HUES48 (cell line): ENCODE measurements around the gene ADCK1.
"Not testable (repeated sequence)": the region's sequence is repeated elsewhere in the genome, so short reads cannot be mapped to it uniquely, and the experiment has no call there.

Source experiments
- H3K27ac ChIP-seq: one replicate; pipeline ENCODE4 v1.7.0; 2013; ENCODE audit warnings: low read depth, low read length, inconsistent platforms
- H3K27me3 ChIP-seq: 2 replicates; pipeline ENCODE4 v1.6.1; 2013; ENCODE audit warnings: mild to moderate bottlenecking, low read length; ENCODE audit not compliant: control insufficient read depth, insufficient read depth
- H3K36me3 ChIP-seq: 2 replicates; pipeline ENCODE4 v1.6.1; 2013; ENCODE audit warnings: low read length; ENCODE audit not compliant: control insufficient read depth, insufficient read depth
- H3K4me1 ChIP-seq: 2 replicates; pipeline ENCODE4 v1.6.1; 2013; ENCODE audit warnings: mild to moderate bottlenecking, low read length; ENCODE audit not compliant: control insufficient read depth, insufficient read depth
- H3K4me3 ChIP-seq: 2 replicates; pipeline ENCODE4 v1.5.1; 2013; ENCODE audit warnings: mild to moderate bottlenecking, low read depth, low read length
- H3K9ac ChIP-seq: 2 replicates; pipeline ENCODE4 v1.6.1; 2013; ENCODE audit warnings: mild to moderate bottlenecking, low read depth, low read length, moderate library complexity
- H3K9me3 ChIP-seq: 2 replicates; pipeline ENCODE4 v1.6.1; 2013; ENCODE audit warnings: low read length; ENCODE audit not compliant: control insufficient read depth, insufficient read depth

ADCK1 gene

GRCh38 chr14:77782202-77782601, 17.7 kb upstream of the ADCK1 start:
- Histone ChIP-seq H3K4me3 (no peak overlapping the region), H3K36me3 (no peaks in the 10 kb centered on the region), H3K9ac (no peak overlapping the region), H3K27me3 (no peaks in the 10 kb centered on the region), H3K4me1 (peaks cover 16% of the 10 kb centered on the region), H3K9me3 (no peaks in the 10 kb centered on the region), H3K27ac (no peak overlapping the region)

- no peak overlapping the region for H3K4me3 ChIP-seq
- H3K9ac ChIP-seq, result no peak overlapping the region
- no peaks in the 10 kb centered on the region for H3K27me3 ChIP-seq
- H3K9me3 ChIP-seq, result no peaks in the 10 kb centered on the region
- peak overlapping the region; percentile 64 for H3K27ac ChIP-seq
- peaks cover 16% of the 10 kb centered on the region for H3K4me1 ChIP-seq
- no peaks in the 10 kb centered on the region for H3K36me3 ChIP-seq
These were observed 13.8 kb upstream of the ADCK1 start for GRCh38 chr14:77786148-77786547.

GRCh38 chr14:77790566-77791224, 9.2 kb upstream of the ADCK1 start:
- no peak overlapping the region for H3K9ac ChIP-seq
- H3K36me3 ChIP-seq, result no peaks in the 10 kb centered on the region
- H3K4me1 ChIP-seq, result peaks cover 18% of the 10 kb centered on the region
- H3K27ac ChIP-seq, result no peak overlapping the region
- H3K9me3 ChIP-seq, result no peaks in the 10 kb centered on the region
- H3K4me3 ChIP-seq, result no peak overlapping the region
- H3K27me3 ChIP-seq, result no peaks in the 10 kb centered on the region

- Histone ChIP-seq H3K4me3 (no peak overlapping the region), H3K36me3 (no peaks in the 10 kb centered on the region), H3K9me3 (no peaks in the 10 kb centered on the region), H3K27me3 (no peaks in the 10 kb centered on the region), H3K27ac (no peak overlapping the region), H3K4me1 (peaks cover 15% of the 10 kb centered on the region), H3K9ac (no peak overlapping the region)
These were observed 8.7 kb upstream of the ADCK1 start for GRCh38 chr14:77791225-77791600.

GRCh38 chr14:77793255-77793654, 6.7 kb upstream of the ADCK1 start:
- not testable (repeated sequence) for H3K9ac ChIP-seq, H3K4me3 ChIP-seq, H3K27ac ChIP-seq, H3K36me3 ChIP-seq, H3K9me3 ChIP-seq, H3K4me1 ChIP-seq, H3K27me3 ChIP-seq

- Histone ChIP-seq H3K4me3 (no peak overlapping the region), H3K9ac (no peak overlapping the region), H3K36me3 (no peaks in the 10 kb centered on the region), H3K27me3 (no peaks in the 10 kb centered on the region), H3K9me3 (no peaks in the 10 kb centered on the region), H3K27ac (no peak overlapping the region), H3K4me1 (peaks cover 9% of the 10 kb centered on the region)
These were observed 5.6 kb upstream of the ADCK1 start for GRCh38 chr14:77794357-77794756.

GRCh38 chr14:77799456-77799855, 453 bp upstream of the ADCK1 start:
- not testable (repeated sequence) for H3K9me3 ChIP-seq, H3K27ac ChIP-seq, H3K27me3 ChIP-seq, H3K36me3 ChIP-seq, H3K9ac ChIP-seq
- H3K4me1 ChIP-seq, result peaks cover 14% of the 10 kb centered on the region
- peak overlapping the region; percentile 77 for H3K4me3 ChIP-seq

- Histone ChIP-seq H3K27me3 (no peaks in the 10 kb centered on the region), H3K9ac (peak overlapping the region; percentile 75), H3K36me3 (no peaks in the 10 kb centered on the region), H3K27ac (no peak overlapping the region), H3K4me3 (peak overlapping the region; percentile 77), H3K4me1 (peaks cover 7% of the 10 kb centered on the region), H3K9me3 (no peaks in the 10 kb centered on the region)
These were observed 905 bp downstream of the ADCK1 start for GRCh38 chr14:77800814-77801213.

GRCh38 chr14:77804592-77804991, 4.7 kb downstream of the ADCK1 start:
- H3K9ac ChIP-seq, result no peak overlapping the region
- H3K4me3 ChIP-seq, result no peak overlapping the region
- H3K27ac ChIP-seq, result no peak overlapping the region
- H3K27me3 ChIP-seq, result no peaks in the 10 kb centered on the region
- H3K9me3 ChIP-seq, result no peaks in the 10 kb centered on the region
- no peaks in the 10 kb centered on the region for H3K36me3 ChIP-seq
- peaks cover 7% of the 10 kb centered on the region for H3K4me1 ChIP-seq

- Histone ChIP-seq H3K27me3 (no peaks in the 10 kb centered on the region), H3K9me3 (no peaks in the 10 kb centered on the region), H3K4me3 (no peak overlapping the region), H3K36me3 (no peaks in the 10 kb centered on the region), H3K9ac (no peak overlapping the region), H3K4me1 (peaks cover 7% of the 10 kb centered on the region), H3K27ac (no peak overlapping the region)
These were observed 5.8 kb downstream of the ADCK1 start for GRCh38 chr14:77805706-77806105.

GRCh38 chr14:77808250-77808649, 8.3 kb downstream of the ADCK1 start:
- Histone ChIP-seq H3K4me3 (no peak overlapping the region), H3K36me3 (no peaks in the 10 kb centered on the region), H3K4me1 (peaks cover 7% of the 10 kb centered on the region), H3K9me3 (no peaks in the 10 kb centered on the region), H3K27me3 (no peaks in the 10 kb centered on the region), H3K9ac (no peak overlapping the region), H3K27ac (no peak overlapping the region)

GRCh38 chr14:77809011-77809410, 9.1 kb downstream of the ADCK1 start:
- H3K27me3 ChIP-seq, result no peaks in the 10 kb centered on the region
- H3K4me3 ChIP-seq, result no peak overlapping the region
- no peaks in the 10 kb centered on the region for H3K9me3 ChIP-seq
- H3K36me3 ChIP-seq, result no peaks in the 10 kb centered on the region
- H3K4me1 ChIP-seq, result peaks cover 4% of the 10 kb centered on the region
- no peak overlapping the region for H3K9ac ChIP-seq
- H3K27ac ChIP-seq, result no peak overlapping the region
